Measurements from ENCODE around the gene TXNRD2.

DNA sequence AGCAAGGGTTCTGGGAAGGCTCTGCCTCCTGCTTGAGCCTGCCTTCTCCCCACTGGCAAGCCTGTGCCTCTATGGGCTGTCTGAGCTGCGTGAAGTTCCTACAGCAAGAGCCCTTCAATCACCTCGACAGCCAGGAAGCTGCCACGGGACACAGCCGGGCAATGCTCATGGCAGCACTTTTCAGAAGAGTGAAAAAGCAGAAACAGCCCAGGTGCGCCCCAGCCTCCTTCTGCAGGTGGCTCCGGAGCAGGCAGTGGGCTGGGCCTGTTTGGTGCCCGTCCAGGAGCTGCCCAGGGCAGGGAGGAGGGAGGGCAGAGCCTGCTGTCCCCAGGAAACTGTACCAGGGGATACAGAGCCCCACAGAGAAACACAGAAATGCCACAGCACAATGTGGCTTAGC lies 24.7 kb downstream of the TXNRD2 start:
- TF ChIP-seq, protein P1, sequence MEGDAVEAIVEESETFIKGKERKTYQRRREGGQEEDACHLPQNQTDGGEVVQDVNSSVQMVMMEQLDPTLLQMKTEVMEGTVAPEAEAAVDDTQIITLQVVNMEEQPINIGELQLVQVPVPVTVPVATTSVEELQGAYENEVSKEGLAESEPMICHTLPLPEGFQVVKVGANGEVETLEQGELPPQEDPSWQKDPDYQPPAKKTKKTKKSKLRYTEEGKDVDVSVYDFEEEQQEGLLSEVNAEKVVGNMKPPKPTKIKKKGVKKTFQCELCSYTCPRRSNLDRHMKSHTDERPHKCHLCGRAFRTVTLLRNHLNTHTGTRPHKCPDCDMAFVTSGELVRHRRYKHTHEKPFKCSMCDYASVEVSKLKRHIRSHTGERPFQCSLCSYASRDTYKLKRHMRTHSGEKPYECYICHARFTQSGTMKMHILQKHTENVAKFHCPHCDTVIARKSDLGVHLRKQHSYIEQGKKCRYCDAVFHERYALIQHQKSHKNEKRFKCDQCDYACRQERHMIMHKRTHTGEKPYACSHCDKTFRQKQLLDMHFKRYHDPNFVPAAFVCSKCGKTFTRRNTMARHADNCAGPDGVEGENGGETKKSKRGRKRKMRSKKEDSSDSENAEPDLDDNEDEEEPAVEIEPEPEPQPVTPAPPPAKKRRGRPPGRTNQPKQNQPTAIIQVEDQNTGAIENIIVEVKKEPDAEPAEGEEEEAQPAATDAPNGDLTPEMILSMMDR (conservative IDR thresholded peaks at IDR 0.05; ENCODE audit: low read depth, low read length) = no peak
- no peak for TF ChIP-seq EZH2 (IDR thresholded peaks at IDR 0.05; ENCODE audit: low read length, unreplicated experiment)

Data from PC-3 (cell line).